CD4-positive, alpha-beta memory T cell (primary cell): ENCODE data around the gene FAM184A. TPM values are rescaled to one million over a fixed set of nuclear protein-coding genes. Genes with fewer than 3 reads are reported as not detected.
"Not testable (repeated sequence)": the region's sequence is repeated elsewhere in the genome, so short reads cannot be mapped to it uniquely, and the experiment has no call there.

Experiments used
- CTCF ChIA-PET: fragments of 350-600 bp; sonication (Branson Sonifier 250); formaldehyde crosslinking; loops from one replicate; lab custom pipeline; 2021; ENCODE audit warnings: inconsistent platforms; ENCODE audit not compliant: partially characterized antibody; lab: Charles Lee
- POLR2A ChIA-PET: fragments of 350-600 bp; sonication (Branson Sonifier 250); formaldehyde crosslinking; loops from one replicate; lab custom pipeline; 2021; ENCODE audit not compliant: partially characterized antibody; lab: Charles Lee
- DNase-seq, 5 donors: peaks; one replicate each; pipeline versions ENCODE4 v3.0.0 to v3.0.0-alpha.2; 2020 to 2022; ENCODE audit warnings: mixed read lengths in 1 of 5
- H3K27ac ChIP-seq: one replicate; pipeline ENCODE4 v1.7.0; 2013; ENCODE audit warnings: low read depth, low read length
- H3K27me3 ChIP-seq: 2 replicates; pipeline ENCODE4 v1.7.0; 2013; ENCODE audit warnings: mild to moderate bottlenecking, low read length, moderate library complexity; ENCODE audit not compliant: insufficient read depth
- H3K36me3 ChIP-seq: 2 replicates; pipeline ENCODE4 v1.7.0; 2013; ENCODE audit warnings: mild to moderate bottlenecking, low read length, moderate library complexity; ENCODE audit not compliant: insufficient read depth
- H3K4me1 ChIP-seq: 2 replicates; pipeline ENCODE4 v1.7.0; 2013; ENCODE audit warnings: mild to moderate bottlenecking, low read length, moderate library complexity; ENCODE audit not compliant: insufficient read depth
- H3K4me3 ChIP-seq, 2 donors: one replicate each; pipeline ENCODE4 v1.7.0; 2013; ENCODE audit warnings: low read length in 2 of 2, mild to moderate bottlenecking in 1 of 2
- H3K9me3 ChIP-seq, 2 donors: one replicate each; pipeline ENCODE4 v1.7.0; 2013; ENCODE audit warnings: low read length in 2 of 2, control low read depth in 1 of 2; ENCODE audit not compliant: control insufficient read depth in 1 of 2
- H3K27ac Mint-ChIP-seq, 7 donors: one replicate each; pipeline ENCODE4 v1.8.0; 2020 to 2021; ENCODE audit warnings: mixed read lengths in 7 of 7, mild to moderate bottlenecking in 6 of 7, inconsistent platforms in 3 of 7, moderate library complexity in 3 of 7
- H3K27me3 Mint-ChIP-seq, 2 donors: one replicate each; pipeline ENCODE4 v1.8.0; 2020 to 2021; ENCODE audit warnings: mixed read lengths in 2 of 2
- H3K36me3 Mint-ChIP-seq, 2 donors: one replicate each; pipeline ENCODE4 v1.8.0; 2020 to 2021; ENCODE audit warnings: mixed read lengths in 2 of 2, inconsistent platforms in 1 of 2, mild to moderate bottlenecking in 1 of 2
- H3K4me1 Mint-ChIP-seq, 4 donors: one replicate each; pipeline ENCODE4 v1.8.0; 2020 to 2021; ENCODE audit warnings: mixed read lengths in 4 of 4, mild to moderate bottlenecking in 1 of 4
- H3K4me3 Mint-ChIP-seq, 8 donors: one replicate each; pipeline ENCODE4 v1.8.0; 2020 to 2021; ENCODE audit warnings: mixed read lengths in 8 of 8, mild to moderate bottlenecking in 7 of 8, moderate library complexity in 6 of 8, inconsistent platforms in 3 of 8
- H3K9me3 Mint-ChIP-seq, 8 donors: one replicate each; pipeline ENCODE4 v1.8.0; 2020 to 2021; ENCODE audit warnings: mixed read lengths in 8 of 8, mild to moderate bottlenecking in 5 of 8, inconsistent platforms in 3 of 8, moderate library complexity in 1 of 8
- intact Hi-C: fragments of 100-400 bp; cut with micrococcal nuclease; formaldehyde crosslinking; loops from one replicate; pipeline ENCODE4 v1.15.1; 2023
- polyA plus RNA-seq, 2 donors: library from polyadenylated mRNA; unstranded; fragments of 300-500 nt; fragmentation: Illumina TruSeq; gene quantifications; one replicate each; pipeline ENCODE4 v1.2.3, GENCODE V29; 2021
- total RNA-seq, 2 experiments: library from RNA; stranded (reverse); gene quantifications; one replicate each; pipeline ENCODE4 v1.2.3, GENCODE V29; 2021

FAM184A gene
- total and polyA plus RNA-seq, 4 experiments from 2014 or later, result 0.54 to 6.1 (median 3.6) TPM

GRCh38 chr6:119024111-119024510, 54.4 kb downstream of the FAM184A start:
- no peaks in the 10 kb centered on the region for H3K9me3 ChIP-seq
- H3K36me3 ChIP-seq, result no peaks in the 10 kb centered on the region
- Mint-ChIP-seq H3K9me3 (peaks cover 0 to 2% (median 0%) of the 10 kb centered on the region in 8 donors), H3K4me1 (no peaks in the 10 kb centered on the region), H3K36me3 (no peaks in the 10 kb centered on the region), H3K27ac (peak overlapping the region in 1 of 7 donors; percentile 79), H3K4me3 (no peak overlapping the region), H3K27me3 (no peaks in the 10 kb centered on the region)
- H3K27me3 ChIP-seq, result no peaks in the 10 kb centered on the region
- ChIA-PET POLR2A (interaction anchor here (1.5 kb wide), 1 partner anchor 90 kb away, joined by 3 read pairs; the partner anchor contains the start of gene MCM9), CTCF (interaction anchor here (0.7 to 1.5 kb wide), 4 partner anchors 10 to 215 kb away, joined by 3 read pairs; no protein-coding TSS in a partner anchor)
- H3K4me1 ChIP-seq, result no peaks in the 10 kb centered on the region
- DNase-seq, result no peak
- H3K27ac ChIP-seq, result no peak overlapping the region
- no peak overlapping the region for H3K4me3 ChIP-seq
- intact Hi-C loops, result no loop called here

GRCh38 chr6:119022796-119023195, 55.7 kb downstream of the FAM184A start:
- intact Hi-C loops, result no loop called here
- Histone ChIP-seq H3K27me3 (no peaks in the 10 kb centered on the region), H3K9me3 (no peaks in the 10 kb centered on the region), H3K27ac (no peak overlapping the region), H3K4me3 (no peak overlapping the region), H3K36me3 (no peaks in the 10 kb centered on the region), H3K4me1 (no peaks in the 10 kb centered on the region)
- Mint-ChIP-seq H3K36me3 (no peaks in the 10 kb centered on the region), H3K4me1 (no peaks in the 10 kb centered on the region), H3K27ac (no peak overlapping the region), H3K9me3 (peaks cover 0 to 2% (median 0%) of the 10 kb centered on the region in 8 donors), H3K27me3 (no peaks in the 10 kb centered on the region), H3K4me3 (no peak overlapping the region)
- no peak for DNase-seq
- POLR2A ChIA-PET, result interaction anchor here (1.2 kb wide), 1 partner anchor 55 kb away, joined by 3 read pairs; no protein-coding TSS in a partner anchor
- CTCF ChIA-PET, result interaction anchor here (1.3 to 1.5 kb wide), 2 partner anchors 88 to 214 kb away, joined by 3 read pairs; no protein-coding TSS in a partner anchor

- no peak for DNase-seq
- ChIA-PET POLR2A (no interaction called here), CTCF (no interaction called here)
- Mint-ChIP-seq H3K4me3 (no peak overlapping the region), H3K27me3 (no peaks in the 10 kb centered on the region), H3K27ac (peak overlapping the region in 1 of 7 donors; percentile 1), H3K4me1 (no peaks in the 10 kb centered on the region), H3K36me3 (peaks cover 0 to 12% of the 10 kb centered on the region in 2 donors), H3K9me3 (no peaks in the 10 kb centered on the region)
- intact Hi-C loops, result no loop called here
- H3K4me3 ChIP-seq, result no peak overlapping the region
- no peaks in the 10 kb centered on the region for H3K36me3 ChIP-seq
- H3K9me3 ChIP-seq, result no peaks in the 10 kb centered on the region
- no peaks in the 10 kb centered on the region for H3K4me1 ChIP-seq
- H3K27ac ChIP-seq, result no peak overlapping the region
- no peaks in the 10 kb centered on the region for H3K27me3 ChIP-seq
Measured at GRCh38 chr6:119020597-119021561, 57.6 kb downstream of the FAM184A start.

- H3K36me3 ChIP-seq, intact Hi-C loops, H3K9me3 Mint-ChIP-seq, H3K4me1 ChIP-seq, H3K27me3 ChIP-seq, H3K9me3 ChIP-seq, H3K4me3 ChIP-seq, H3K4me3 Mint-ChIP-seq, CTCF ChIA-PET, POLR2A ChIA-PET, H3K4me1 Mint-ChIP-seq, H3K27ac ChIP-seq, H3K27me3 Mint-ChIP-seq, H3K27ac Mint-ChIP-seq, DNase-seq: not testable (repeated sequence)
- peaks cover 2 to 19% of the 10 kb centered on the region in 2 donors for H3K36me3 Mint-ChIP-seq
Measured at GRCh38 chr6:119015165-119015564, 63.3 kb downstream of the FAM184A start.

GRCh38 chr6:119012521-119012920, 65.9 kb downstream of the FAM184A start:
- intact Hi-C loops, result no loop called here
- H3K4me3 Mint-ChIP-seq, result no peak overlapping the region
- H3K27ac Mint-ChIP-seq, result no peak overlapping the region
- DNase-seq, result no peak
- H3K4me1 Mint-ChIP-seq, result no peaks in the 10 kb centered on the region
- no peaks in the 10 kb centered on the region for H3K27me3 ChIP-seq
- H3K4me3 ChIP-seq, result no peak overlapping the region
- H3K4me1 ChIP-seq, result no peaks in the 10 kb centered on the region
- peaks cover 6 to 33% of the 10 kb centered on the region in 2 donors for H3K36me3 Mint-ChIP-seq
- no peaks in the 10 kb centered on the region for H3K27me3 Mint-ChIP-seq
- H3K27ac ChIP-seq, result no peak overlapping the region
- peaks cover 0 to 3% of the 10 kb centered on the region in 2 donors for H3K9me3 ChIP-seq
- H3K36me3 ChIP-seq, result no peaks in the 10 kb centered on the region
- CTCF ChIA-PET, result no interaction called here
- POLR2A ChIA-PET, result no interaction called here
- peaks cover 0 to 15% (median 5%) of the 10 kb centered on the region in 8 donors for H3K9me3 Mint-ChIP-seq

- H3K27me3 Mint-ChIP-seq, H3K27me3 ChIP-seq, H3K4me1 ChIP-seq, H3K4me1 Mint-ChIP-seq, H3K9me3 ChIP-seq, DNase-seq, POLR2A ChIA-PET, H3K27ac ChIP-seq, CTCF ChIA-PET, H3K4me3 Mint-ChIP-seq, H3K4me3 ChIP-seq, H3K36me3 ChIP-seq, intact Hi-C loops, H3K27ac Mint-ChIP-seq: not testable (repeated sequence)
- Mint-ChIP-seq H3K9me3 (peaks cover 0 to 15% (median 5%) of the 10 kb centered on the region in 8 donors), H3K36me3 (peaks cover 6 to 20% of the 10 kb centered on the region in 2 donors)
Measured at GRCh38 chr6:119009266-119009665, 69.2 kb downstream of the FAM184A start.

GRCh38 chr6:119006974-119007373, 71.5 kb downstream of the FAM184A start:
- Histone ChIP-seq H3K27me3 (no peaks in the 10 kb centered on the region), H3K36me3 (no peaks in the 10 kb centered on the region), H3K4me3 (no peak overlapping the region), H3K27ac (no peak overlapping the region), H3K4me1 (no peaks in the 10 kb centered on the region), H3K9me3 (peaks cover 0 to 3% of the 10 kb centered on the region in 2 donors)
- intact Hi-C loops, result no loop called here
- Mint-ChIP-seq H3K4me3 (no peak overlapping the region), H3K9me3 (peaks cover 0 to 15% (median 5%) of the 10 kb centered on the region in 8 donors), H3K36me3 (peaks cover 6 to 21% of the 10 kb centered on the region in 2 donors), H3K27me3 (no peaks in the 10 kb centered on the region), H3K4me1 (no peaks in the 10 kb centered on the region), H3K27ac (no peak overlapping the region)
- ChIA-PET CTCF (no interaction called here), POLR2A (no interaction called here)
- DNase-seq, result no peak
